ENCODE data around the gene SRPK2. TPM values are rescaled to one million over a fixed set of nuclear protein-coding genes. Genes with fewer than 3 reads are reported as not detected.
"Not testable (repeated sequence)": the region's sequence is repeated elsewhere in the genome, so short reads cannot be mapped to it uniquely, and the experiment has no call there.

Gene SRPK2
- total RNA-seq, 4 donors from 2014 or later: 33.0 to 47.4 (median 42.8) TPM

- intact Hi-C loops (cut with DNase I): no loop called here
- H3K4me3 ChIP-seq: no peak overlapping the region
- H3K9me3 ChIP-seq: no peaks in the 10 kb centered on the region
- H3K27me3 ChIP-seq: no peaks in the 10 kb centered on the region
- WGBS: 88% methylated on average over 5 of the region's 5 CpGs
- no peaks in the 10 kb centered on the region for H3K36me3 ChIP-seq
- no peak for DNase-seq (ENCODE audit: extremely low spot score)
- TF ChIP-seq POLR2AphosphoS5 (IDR thresholded peaks at IDR 0.05) (no peak), CTCF (IDR thresholded peaks at IDR 0.05) (no peak), POLR2A (IDR thresholded peaks at IDR 0.05; ENCODE audit: low read depth) (no peak), EP300 (IDR thresholded peaks at IDR 0.05) (no peak)
- H3K27ac ChIP-seq (replicated peaks in 1 of 4): no peak overlapping the region
- peaks cover 0 to 16% (median 10%) of the 10 kb centered on the region in 4 donors for H3K4me1 ChIP-seq
Measured at GRCh38 chr7:105325216-105325904, 63.4 kb downstream of the SRPK2 start.

GRCh38 chr7:105324606-105325005 is 64.1 kb downstream of the SRPK2 start:
- peaks cover 0 to 24% (median 12%) of the 10 kb centered on the region in 4 donors for H3K4me1 ChIP-seq
- H3K36me3 ChIP-seq; H3K9me3 ChIP-seq; DNase-seq (ENCODE audit: extremely low spot score); H3K27me3 ChIP-seq; H3K27ac ChIP-seq (replicated peaks in 1 of 4); intact Hi-C loops (cut with DNase I); H3K4me3 ChIP-seq: not testable (repeated sequence)
- 89% methylated on average over 8 of the region's 8 CpGs for WGBS

- Histone ChIP-seq H3K36me3 (no peaks in the 10 kb centered on the region), H3K4me3 (no peak overlapping the region), H3K4me1 (peaks cover 0 to 27% (median 19%) of the 10 kb centered on the region in 4 donors), H3K9me3 (no peaks in the 10 kb centered on the region), H3K27me3 (no peaks in the 10 kb centered on the region), H3K27ac (replicated peaks in 1 of 4) (no peak overlapping the region)
- intact Hi-C loops (cut with DNase I): no loop called here
- 91% methylated on average over 1 of the region's 1 CpG for WGBS
- no peak for TF ChIP-seq EP300 (IDR thresholded peaks at IDR 0.05)
- no peak for TF ChIP-seq CTCF (IDR thresholded peaks at IDR 0.05)
- no peak for TF ChIP-seq POLR2AphosphoS5 (IDR thresholded peaks at IDR 0.05)
- no peak for DNase-seq (ENCODE audit: extremely low spot score)
Measured at GRCh38 chr7:105323366-105323765, 65.4 kb downstream of the SRPK2 start.

- TF ChIP-seq POLR2A (IDR thresholded peaks at IDR 0.05; ENCODE audit: low read depth) (no peak), POLR2AphosphoS5 (IDR thresholded peaks at IDR 0.05) (no peak), EP300 (IDR thresholded peaks at IDR 0.05) (no peak), CTCF (IDR thresholded peaks at IDR 0.05) (no peak)
- intact Hi-C loops (cut with DNase I): no loop called here
Measured at GRCh38 chr7:105322655-105323277, 66.0 kb downstream of the SRPK2 start.

GRCh38 chr7:105321754-105322455 is 66.8 kb downstream of the SRPK2 start:
- no peaks in the 10 kb centered on the region for H3K36me3 ChIP-seq
- intact Hi-C loops (cut with DNase I): no loop called here
- TF ChIP-seq POLR2AphosphoS5 (IDR thresholded peaks at IDR 0.05): no peak
- TF ChIP-seq CTCF (IDR thresholded peaks at IDR 0.05): no peak
- no peak for TF ChIP-seq EP300 (IDR thresholded peaks at IDR 0.05)
- TF ChIP-seq POLR2A (IDR thresholded peaks at IDR 0.05; ENCODE audit: low read depth): no peak
- DNase-seq (ENCODE audit: extremely low spot score): no peak
- no peaks in the 10 kb centered on the region for H3K9me3 ChIP-seq
- H3K27me3 ChIP-seq: no peaks in the 10 kb centered on the region
- H3K4me3 ChIP-seq: no peak overlapping the region
- no peak overlapping the region for H3K27ac ChIP-seq (replicated peaks in 1 of 4)
- peaks cover 0 to 26% (median 16%) of the 10 kb centered on the region in 4 donors for H3K4me1 ChIP-seq
- 89% methylated on average over 10 of the region's 10 CpGs for WGBS

More at GRCh38 chr7:105322655-105323277, 66.0 kb downstream of the SRPK2 start:
- Histone ChIP-seq H3K27ac (replicated peaks in 1 of 4) (no peak overlapping the region), H3K9me3 (no peaks in the 10 kb centered on the region), H3K27me3 (no peaks in the 10 kb centered on the region), H3K36me3 (no peaks in the 10 kb centered on the region), H3K4me3 (no peak overlapping the region), H3K4me1 (peaks cover 0 to 26% (median 18%) of the 10 kb centered on the region in 4 donors)
- DNase-seq (ENCODE audit: extremely low spot score): no peak
- 92% methylated on average over 5 of the region's 6 CpGs for WGBS
